Measurements from ENCODE around the gene KCNE1. TPM values are rescaled to one million over a fixed set of nuclear protein-coding genes. Genes with fewer than 3 reads are reported as not detected.

The KCNE1 gene
- total and polyA plus RNA-seq, 8 donors: 0.05 to 0.75 (median 0.30) TPM

DNA sequence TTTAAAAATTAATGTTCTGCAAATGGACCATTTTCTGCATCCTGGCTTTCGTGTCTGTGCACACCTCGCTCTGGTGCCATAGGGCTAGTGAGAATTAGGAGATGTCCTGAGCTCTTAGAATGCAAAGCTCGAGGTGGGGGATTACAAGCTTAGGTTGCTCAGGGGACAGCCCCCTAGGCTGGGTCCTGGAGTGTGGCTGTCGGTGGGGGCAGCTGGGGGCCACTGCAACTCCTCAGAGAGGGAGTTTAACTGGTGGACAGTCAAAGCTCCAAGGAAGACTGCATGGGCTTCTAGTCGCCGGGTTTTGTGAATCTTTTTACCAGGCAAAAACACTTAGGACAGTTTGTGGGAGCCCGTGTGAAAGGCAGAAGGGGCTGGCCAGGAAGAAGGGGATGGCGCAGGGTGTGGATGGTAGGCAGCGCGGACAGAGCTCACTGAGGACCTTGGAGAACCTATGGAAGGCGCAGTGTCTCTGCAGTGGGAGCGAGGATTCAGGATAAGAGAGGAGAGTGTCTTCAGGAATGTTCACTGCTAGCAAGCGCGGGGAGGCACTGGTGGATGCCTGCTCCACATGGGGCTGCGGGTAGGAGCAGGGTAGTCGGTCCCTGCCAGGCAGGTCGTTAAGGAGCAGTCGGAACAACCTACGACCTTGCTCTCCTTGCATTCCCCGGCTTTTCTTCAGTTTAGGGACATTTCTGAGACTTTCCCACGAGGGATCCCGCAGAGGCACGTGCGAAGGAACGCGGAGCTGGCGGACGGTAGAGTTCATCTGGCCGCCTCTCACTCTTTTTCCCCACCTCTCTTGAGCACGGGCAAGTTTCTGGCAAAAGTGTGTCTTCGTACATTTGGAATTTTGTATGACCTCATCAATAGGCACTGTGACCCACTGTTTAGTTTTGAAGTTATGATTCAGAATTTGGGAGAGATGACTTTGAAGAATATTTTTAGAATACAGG lies 12.9 kb upstream of the KCNE1 start:
- TF ChIP-seq, protein P1, sequence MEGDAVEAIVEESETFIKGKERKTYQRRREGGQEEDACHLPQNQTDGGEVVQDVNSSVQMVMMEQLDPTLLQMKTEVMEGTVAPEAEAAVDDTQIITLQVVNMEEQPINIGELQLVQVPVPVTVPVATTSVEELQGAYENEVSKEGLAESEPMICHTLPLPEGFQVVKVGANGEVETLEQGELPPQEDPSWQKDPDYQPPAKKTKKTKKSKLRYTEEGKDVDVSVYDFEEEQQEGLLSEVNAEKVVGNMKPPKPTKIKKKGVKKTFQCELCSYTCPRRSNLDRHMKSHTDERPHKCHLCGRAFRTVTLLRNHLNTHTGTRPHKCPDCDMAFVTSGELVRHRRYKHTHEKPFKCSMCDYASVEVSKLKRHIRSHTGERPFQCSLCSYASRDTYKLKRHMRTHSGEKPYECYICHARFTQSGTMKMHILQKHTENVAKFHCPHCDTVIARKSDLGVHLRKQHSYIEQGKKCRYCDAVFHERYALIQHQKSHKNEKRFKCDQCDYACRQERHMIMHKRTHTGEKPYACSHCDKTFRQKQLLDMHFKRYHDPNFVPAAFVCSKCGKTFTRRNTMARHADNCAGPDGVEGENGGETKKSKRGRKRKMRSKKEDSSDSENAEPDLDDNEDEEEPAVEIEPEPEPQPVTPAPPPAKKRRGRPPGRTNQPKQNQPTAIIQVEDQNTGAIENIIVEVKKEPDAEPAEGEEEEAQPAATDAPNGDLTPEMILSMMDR (IDR thresholded peaks at IDR 0.05): no peak
- H3K27ac ChIP-seq: peak overlapping the region in 3 of 4 donors; percentile 48 to 96 (median 94)
- H3K9me3 ChIP-seq: no peaks in the 10 kb centered on the region
- no peaks in the 10 kb centered on the region for H3K27me3 ChIP-seq
- peaks cover 0 to 15% (median 0%) of the 10 kb centered on the region in 3 donors for H3K36me3 ChIP-seq
- intact Hi-C loops (cut with DNase I): no loop called here
- FAIRE-seq (no peak), ATAC-seq (peak in 2 of 4 donors; percentile 3 to 6), DNase-seq (peak in 1 of 6 donors; percentile 66)
- WGBS, 2 donors: 53 to 59% methylated on average over 31 of the region's 31 CpGs
- H3K4me3 ChIP-seq: peak overlapping the region in 2 of 4 donors; percentile 27 to 41
- peaks cover 27 to 56% (median 27%) of the 10 kb centered on the region in 3 donors for H3K4me1 ChIP-seq

- peak overlapping the region in 3 of 4 donors; percentile 21 to 96 (median 21) for H3K27ac ChIP-seq
- H3K27me3 ChIP-seq: no peaks in the 10 kb centered on the region
- WGBS, 2 donors: 53 to 72% methylated on average over 7 of the region's 7 CpGs
- H3K36me3 ChIP-seq: peaks cover 0 to 20% (median 0%) of the 10 kb centered on the region in 3 donors
- no peak overlapping the region for H3K4me3 ChIP-seq
- TF ChIP-seq, protein P1 (IDR thresholded peaks at IDR 0.05): no peak
- no peak for DNase-seq
- H3K4me1 ChIP-seq: peaks cover 24 to 51% (median 25%) of the 10 kb centered on the region in 3 donors
- intact Hi-C loops (cut with DNase I): no loop called here
- no peaks in the 10 kb centered on the region for H3K9me3 ChIP-seq
- ATAC-seq: no peak
- FAIRE-seq: no peak
Observed at GRCh38 chr21:34523019-34523555, 11.1 kb upstream of the KCNE1 start.

DNA sequence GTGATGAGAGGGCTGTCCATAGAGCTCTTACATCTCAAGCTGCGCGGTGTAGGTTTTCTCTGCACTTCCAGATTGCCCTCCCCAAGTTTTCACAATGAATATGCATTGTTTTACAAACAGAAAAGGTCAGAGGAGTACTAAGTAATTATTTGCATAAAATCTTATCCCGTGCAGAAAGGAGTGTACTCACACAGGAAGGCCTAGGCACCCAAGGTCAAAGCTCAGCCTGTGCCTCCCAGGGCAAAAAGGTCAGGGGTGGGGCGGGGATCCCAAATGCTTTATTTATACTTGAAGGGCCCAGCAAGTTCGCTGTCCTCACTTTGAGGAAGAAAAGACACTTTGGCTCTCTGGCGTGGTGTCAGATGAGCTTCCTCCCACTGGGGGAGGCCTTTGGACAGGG lies 10.3 kb upstream of the KCNE1 start:
- Histone ChIP-seq H3K36me3 (peaks cover 0 to 20% (median 0%) of the 10 kb centered on the region in 3 donors), H3K4me1 (peaks cover 17 to 43% (median 21%) of the 10 kb centered on the region in 3 donors), H3K9me3 (no peaks in the 10 kb centered on the region), H3K27me3 (no peaks in the 10 kb centered on the region), H3K27ac (peak overlapping the region in 2 of 4 donors; percentile 11 to 96), H3K4me3 (no peak overlapping the region)
- 43 to 44% methylated on average over 6 of the region's 6 CpGs for WGBS, 2 donors
- FAIRE-seq (no peak), ATAC-seq (peak in 2 of 4 donors; percentile 2 to 14), DNase-seq (no peak)
- TF ChIP-seq, protein P1 (IDR thresholded peaks at IDR 0.05): no peak
- intact Hi-C loops (cut with DNase I): no loop called here

GRCh38 chr21:34521561-34521960 lies 9.6 kb upstream of the KCNE1 start:
- ATAC-seq: no peak
- Histone ChIP-seq H3K27ac (no peak overlapping the region), H3K4me3 (no peak overlapping the region), H3K36me3 (peaks cover 0 to 20% (median 0%) of the 10 kb centered on the region in 3 donors), H3K4me1 (peaks cover 13 to 40% (median 21%) of the 10 kb centered on the region in 3 donors), H3K9me3 (no peaks in the 10 kb centered on the region), H3K27me3 (no peaks in the 10 kb centered on the region)
- 88 to 91% methylated on average over 7 of the region's 7 CpGs for WGBS, 2 donors
- TF ChIP-seq, protein P1 (IDR thresholded peaks at IDR 0.05): no peak
- FAIRE-seq: no peak
- intact Hi-C loops (cut with DNase I): no loop called here
- no peak for DNase-seq
